H1 (cell line): ENCODE data around the gene SLC26A4. TPM values are rescaled to one million over a fixed set of nuclear protein-coding genes. Genes with fewer than 3 reads are reported as not detected.

Source experiments
- ATF2 ChIP-seq: IDR thresholded peaks from 2 replicates; pipeline ENCODE4 v1.6.1; 2012; ENCODE audit warnings: low read length, inconsistent platforms
- BACH1 ChIP-seq: IDR thresholded peaks from 2 replicates; pipeline ENCODE4 v1.6.1; 2012; ENCODE audit warnings: low read length, improper control_type of control experiment
- CREB1 ChIP-seq: IDR thresholded peaks from 2 replicates; pipeline ENCODE4 v1.6.1; 2012; ENCODE audit warnings: inconsistent platforms
- GABPA ChIP-seq: IDR thresholded peaks from 2 replicates; pipeline ENCODE4 v1.6.1; 2011; ENCODE audit warnings: mild to moderate bottlenecking, low read length, moderate library complexity, borderline replicate concordance; ENCODE audit not compliant: insufficient read depth
- GTF2F1 ChIP-seq: IDR thresholded peaks from 2 replicates; pipeline ENCODE4 v1.6.1; 2012; ENCODE audit warnings: low read depth, low read length, improper control_type of control experiment, borderline replicate concordance
- KDM1A ChIP-seq: fragments of 200-600, 300-600 bp; sonication (generic); IDR thresholded peaks from 2 replicates; pipeline ENCODE4 v1.7.1; 2016; ENCODE audit warnings: mild to moderate bottlenecking, low read length, borderline replicate concordance
- KDM4A ChIP-seq: IDR thresholded peaks from one replicate; pipeline ENCODE4 v1.7.1; 2012; ENCODE audit warnings: low read depth, mild to moderate bottlenecking, moderate library complexity, low read length, inconsistent platforms; ENCODE audit not compliant: severe bottlenecking
- KDM5A ChIP-seq: fragments of 200-600 bp; IDR thresholded peaks from 2 replicates; pipeline ENCODE4 v1.7.1; 2012; ENCODE audit warnings: mild to moderate bottlenecking, low read length, inconsistent platforms, mixed read lengths
- MAX ChIP-seq: IDR thresholded peaks from 2 replicates; pipeline ENCODE4 v1.6.1; 2012; ENCODE audit warnings: inconsistent platforms
- NRF1 ChIP-seq: IDR thresholded peaks from 2 replicates; pipeline ENCODE4 v1.6.1; 2011; ENCODE audit warnings: mild to moderate bottlenecking, low read depth, low read length, improper control_type of control experiment
- RFX5 ChIP-seq: IDR thresholded peaks from 2 replicates; pipeline ENCODE4 v1.6.1; 2011; ENCODE audit warnings: low read depth, low read length, improper control_type of control experiment, borderline replicate concordance
- SIRT6 ChIP-seq: IDR thresholded peaks from one replicate; pipeline ENCODE4 v1.7.1; 2012; ENCODE audit warnings: low read length, inconsistent platforms
- SP1 ChIP-seq: IDR thresholded peaks from 2 replicates; pipeline ENCODE4 v1.6.1; 2011; ENCODE audit warnings: low read depth, low read length
- TAF7 ChIP-seq: optimal IDR thresholded peaks from 2 replicates; pipeline ENCODE3; 2011; ENCODE audit warnings: low read depth, mild to moderate bottlenecking, inconsistent platforms, low read length, moderate library complexity, borderline replicate concordance
- TBP ChIP-seq: IDR thresholded peaks from 2 replicates; pipeline ENCODE4 v1.6.1; 2011; ENCODE audit warnings: low read depth, low read length, improper control_type of control experiment
- YY1 ChIP-seq: IDR thresholded peaks from 2 replicates; pipeline ENCODE4 v1.6.1; 2011; ENCODE audit warnings: low read depth, mild to moderate bottlenecking, low read length
- polyA plus RNA-seq, 7 experiments: library from polyadenylated mRNA; depleted of rRNA in 3 of 7; stranded (reverse) in 5 of 7; unstranded in 2 of 7; fragments of >200 nt in 5 of 7; fragments of 200-250 nt in 2 of 7; gene quantifications; 1 replicate in 5 of 7; 2 replicates in 1 of 7; 4 replicates in 1 of 7; pipeline versions ENCODE4 v1.2.1 to v1.2.3, GENCODE V29; 2011 to 2013; ENCODE audit warnings: missing spikeins in 2 of 7, mixed read lengths in 2 of 7
- total RNA-seq: library from RNA; stranded (reverse); fragmentation: NEBNext Ultra II Directional; extraction: Animal tissue kit (Norgen Biotek cat#: 25700); gene quantifications from 2 replicates; pipeline ENCODE4 v1.2.1, GENCODE V29; 2021

The SLC26A4 gene
- total and polyA plus RNA-seq, 2 of the 8 experiments (the other 6 are each of a cell fraction or from before 2014, with no cell fraction given): 0.11 to 0.35 TPM

GRCh38 chr7:107743567-107744344, 83.1 kb downstream of the SLC26A4 start, which contains the start of gene CBLL1 (continued):
- TF ChIP-seq TBP (peak; percentile 66), RFX5 (no peak), KDM1A (peak; percentile 83), BACH1 (peak; percentile 71), KDM4A (peak; percentile 44), KDM5A (peak; percentile 57; the same call in 1 of the 2 replicates), GABPA (peak; percentile 84; the same call in 1 of the 2 replicates), TAF7 (peak; percentile 65), YY1 (0 out of 2 replicates have a peak, but pooled peaks have one; percentile 7), GTF2F1 (no peak), CREB1 (peak; percentile 80), MAX (no peak; the same call in none of the 2 replicates), ATF2 (no peak), SP1 (peak; percentile 56; the same call in 1 of the 2 replicates), SIRT6 (no peak), NRF1 (peak; percentile 80)
